22Rv1 (cell line): ENCODE measurements around the gene NANOG.

ENCODE experiments used
- ZFX ChIP-seq: fragments of 450-650 bp; IDR thresholded peaks from 2 replicates; pipeline ENCODE4 v1.6.1; 2017; ENCODE audit warnings: antibody characterized with exemption, borderline replicate concordance
- TF ChIP-seq, protein P1 (sequence below): fragments of 450-650 bp; IDR thresholded peaks from 2 replicates; pipeline ENCODE4 v1.5.1; 2017; ENCODE audit warnings: mild to moderate bottlenecking

- TF ChIP-seq, protein P1, sequence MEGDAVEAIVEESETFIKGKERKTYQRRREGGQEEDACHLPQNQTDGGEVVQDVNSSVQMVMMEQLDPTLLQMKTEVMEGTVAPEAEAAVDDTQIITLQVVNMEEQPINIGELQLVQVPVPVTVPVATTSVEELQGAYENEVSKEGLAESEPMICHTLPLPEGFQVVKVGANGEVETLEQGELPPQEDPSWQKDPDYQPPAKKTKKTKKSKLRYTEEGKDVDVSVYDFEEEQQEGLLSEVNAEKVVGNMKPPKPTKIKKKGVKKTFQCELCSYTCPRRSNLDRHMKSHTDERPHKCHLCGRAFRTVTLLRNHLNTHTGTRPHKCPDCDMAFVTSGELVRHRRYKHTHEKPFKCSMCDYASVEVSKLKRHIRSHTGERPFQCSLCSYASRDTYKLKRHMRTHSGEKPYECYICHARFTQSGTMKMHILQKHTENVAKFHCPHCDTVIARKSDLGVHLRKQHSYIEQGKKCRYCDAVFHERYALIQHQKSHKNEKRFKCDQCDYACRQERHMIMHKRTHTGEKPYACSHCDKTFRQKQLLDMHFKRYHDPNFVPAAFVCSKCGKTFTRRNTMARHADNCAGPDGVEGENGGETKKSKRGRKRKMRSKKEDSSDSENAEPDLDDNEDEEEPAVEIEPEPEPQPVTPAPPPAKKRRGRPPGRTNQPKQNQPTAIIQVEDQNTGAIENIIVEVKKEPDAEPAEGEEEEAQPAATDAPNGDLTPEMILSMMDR = no peak
- TF ChIP-seq ZFX = no peak
Observed at GRCh38 chr12:7747246-7747645, 42.0 kb upstream of the NANOG start, which contains the start of gene CLEC4C.
